HepG2 (cell line): Measurements from ENCODE around the gene KLC4. TPM values are rescaled to one million over a fixed set of nuclear protein-coding genes. Genes with fewer than 3 reads are reported as not detected.
A peak's percentile ranks its signal among the peaks of the same experiment; 100 is the strongest.

ENCODE experiments used
- ATAC-seq: fragments of 200-7000 bp; cut with Tn5 transposase; 3 replicates; pipeline ENCODE4 v1.9.1; 2020; ENCODE audit warnings: mild to moderate bottlenecking, moderate library complexity
- BruUV-seq: library from RNA; stranded (reverse); fragments of 400-500 nt; replicated peaks from 2 replicates; lab custom pipeline; 2021; lab: Mats Ljungman, UMichigan
- CTCF ChIA-PET: fragments of 300-600 bp; formaldehyde crosslinking; extraction: SDS; loops from one replicate; lab custom pipeline; 2021; ENCODE audit warnings: low total read pairs, inconsistent platforms, low intra/inter-chr PET ratio; lab: Yijun Ruan, JAX
- POLR2A ChIA-PET: fragments of 350-600 bp; sonication (Branson Sonifier 250); formaldehyde crosslinking; loops from one replicate; lab custom pipeline; 2020; ENCODE audit warnings: antibody characterized with exemption, inconsistent platforms; lab: Yijun Ruan, JAX
- DNase-seq: peaks from one replicate; pipeline ENCODE4 v3.0.0-alpha.2; 2015; ENCODE audit warnings: low spot score
- FAIRE-seq: peaks from 3 replicates; lab custom pipeline; 2011; peaks lifted over from hg19 to GRCh38; lab: Jason Lieb, UNC
- H2AFZ ChIP-seq: one replicate; pipeline ENCODE4 v1.6.1; 2011; ENCODE audit warnings: low read length, inconsistent platforms
- H3K27ac ChIP-seq: fragments of 300-600 bp; 3 replicates; pipeline ENCODE4 v1.8.0; 2011; ENCODE audit warnings: mixed run types, mild to moderate bottlenecking, mixed read lengths, low read length, inconsistent platforms; ENCODE audit not compliant: insufficient read depth; ENCODE audit errors: extremely low read length
- H3K27me3 ChIP-seq, 2 experiments: fragments of 200-600 bp in 1 of 2; 2 replicates in 1 of 2; 3 replicates in 1 of 2; pipeline versions ENCODE4 v1.6.0 to v1.8.0; 2011; ENCODE audit warnings: low read length in 2 of 2, mild to moderate bottlenecking in 2 of 2, moderate library complexity in 2 of 2, inconsistent platforms in 1 of 2; ENCODE audit not compliant: insufficient read depth in 2 of 2, control insufficient read depth in 1 of 2
- H3K36me3 ChIP-seq, 2 experiments: fragments of 200-600 bp in 1 of 2; replicated peaks in 1 of 2; 2 replicates in 1 of 2; 3 replicates in 1 of 2; pipeline versions ENCODE4 v1.5.1 to v1.8.0; 2011; ENCODE audit warnings: low read length in 2 of 2, inconsistent platforms in 1 of 2; ENCODE audit not compliant: insufficient read depth in 2 of 2, control insufficient read depth in 1 of 2
- H3K4me1 ChIP-seq: 2 replicates; pipeline ENCODE4 v1.5.1; 2012; ENCODE audit warnings: low read length, inconsistent platforms; ENCODE audit not compliant: insufficient read depth
- H3K4me2 ChIP-seq: 2 replicates; pipeline ENCODE4 v1.6.0; 2011; ENCODE audit warnings: low read depth, low read length, inconsistent platforms
- H3K4me3 ChIP-seq, 3 experiments: fragments of 200-600 bp in 1 of 3; sonication (generic), shearing (Covaris generic) in 1 of 3; replicated peaks in 1 of 3; 2 replicates each; pipeline ENCODE4 v1.5.1; 2011 to 2016; ENCODE audit warnings: low read length in 3 of 3, inconsistent platforms in 2 of 3, low read depth in 2 of 3, mild to moderate bottlenecking in 2 of 3, control low read depth in 1 of 3, mixed read lengths in 1 of 3; ENCODE audit not compliant: insufficient read depth in 1 of 3
- H3K79me2 ChIP-seq: one replicate; pipeline ENCODE4 v1.6.1; 2011; ENCODE audit warnings: low read length, inconsistent platforms; ENCODE audit not compliant: insufficient read depth
- H3K9ac ChIP-seq: 2 replicates; pipeline ENCODE4 v1.6.0; 2011; ENCODE audit warnings: mild to moderate bottlenecking, low read depth, low read length, inconsistent platforms; ENCODE audit not compliant: insufficient read depth
- H3K9me3 ChIP-seq: 2 replicates; pipeline ENCODE4 v1.5.1; 2012; ENCODE audit warnings: mild to moderate bottlenecking, low read length
- H4K20me1 ChIP-seq: 2 replicates; pipeline ENCODE4 v1.6.0; 2011; ENCODE audit warnings: inconsistent platforms, mild to moderate bottlenecking, low read length, moderate library complexity; ENCODE audit not compliant: insufficient read depth
- AHR ChIP-seq: IDR thresholded peaks from 2 replicates; pipeline ENCODE4 v1.6.1; 2018; ENCODE audit warnings: missing genetic modification reagents, missing compliant biosample characterization
- KMT2A ChIP-seq: sonication (generic); formaldehyde crosslinking; IDR thresholded peaks from 2 replicates; pipeline ENCODE4 v1.4.0; 2020; ENCODE audit warnings: missing genetic modification reagents
- LCORL ChIP-seq, 2 experiments: fragments of 450-650 bp in 1 of 2; sonication (generic) in 1 of 2; formaldehyde crosslinking in 1 of 2; IDR thresholded peaks; 2 replicates each; pipeline versions ENCODE4 v1.5.0 to v1.6.1; 2017 to 2020; ENCODE audit warnings: antibody characterized with exemption in 1 of 2, missing genetic modification reagents in 1 of 2
- MXD4 ChIP-seq: IDR thresholded peaks from 2 replicates; pipeline ENCODE4 v1.6.1; 2016; ENCODE audit warnings: mild to moderate bottlenecking, missing biosample characterization, missing genetic modification reagents
- MXI1 ChIP-seq: IDR thresholded peaks from 3 replicates; pipeline ENCODE4 v1.6.1; 2012; ENCODE audit warnings: low read depth, low read length, inconsistent platforms, borderline replicate concordance
- RXRB ChIP-seq: IDR thresholded peaks from 2 replicates; pipeline ENCODE4 v1.6.1; 2016; ENCODE audit warnings: borderline replicate concordance, missing genetic modification reagents, missing compliant biosample characterization
- TOPORS ChIP-seq: sonication (generic); formaldehyde crosslinking; IDR thresholded peaks from 2 replicates; pipeline ENCODE4 v1.8.0; 2023; ENCODE audit warnings: mild to moderate bottlenecking, missing genetic modification reagents
- ZBTB38 ChIP-seq: sonication (generic); formaldehyde crosslinking; IDR thresholded peaks from 2 replicates; pipeline ENCODE4 v1.5.1; 2020; ENCODE audit warnings: mild to moderate bottlenecking, missing genetic modification reagents
- ZBTB44 ChIP-seq: sonication (generic); formaldehyde crosslinking; IDR thresholded peaks from 2 replicates; pipeline ENCODE4 v1.4.0; 2020; ENCODE audit warnings: missing genetic modification reagents
- ZNF263 ChIP-seq: sonication (generic); formaldehyde crosslinking; IDR thresholded peaks from 2 replicates; pipeline ENCODE4 v1.4.0; 2020; ENCODE audit warnings: missing genetic modification reagents
- ZNF331 ChIP-seq: sonication (generic); formaldehyde crosslinking; IDR thresholded peaks from 2 replicates; pipeline ENCODE4 v1.4.0; 2020; ENCODE audit warnings: missing genetic modification reagents
- ZNF44 ChIP-seq: sonication (generic); formaldehyde crosslinking; IDR thresholded peaks from 2 replicates; pipeline ENCODE4 v1.5.1; 2020; ENCODE audit warnings: mild to moderate bottlenecking, missing genetic modification reagents
- ZNF619 ChIP-seq: sonication (generic); formaldehyde crosslinking; IDR thresholded peaks from 2 replicates; pipeline ENCODE4 v1.4.0; 2020; ENCODE audit warnings: mild to moderate bottlenecking, missing genetic modification reagents
- ZNF768 ChIP-seq: sonication (generic); formaldehyde crosslinking; IDR thresholded peaks from 2 replicates; pipeline ENCODE4 v1.4.0; 2020; ENCODE audit warnings: missing genetic modification reagents
- ZNF891 ChIP-seq: sonication (generic); formaldehyde crosslinking; IDR thresholded peaks from 2 replicates; pipeline ENCODE4 v1.5.0; 2020; ENCODE audit warnings: mild to moderate bottlenecking, missing genetic modification reagents
- ZSCAN30 ChIP-seq: sonication (generic); formaldehyde crosslinking; IDR thresholded peaks from 2 replicates; pipeline ENCODE4 v1.5.0; 2020; ENCODE audit warnings: mild to moderate bottlenecking, missing genetic modification reagents
- WGBS: methylation state at CpG from one replicate; pipeline ENCODE4 v1.1.6; 2017; ENCODE audit warnings: low lambda C conversion rate; 5-methylcytosine and 5-hydroxymethylcytosine counted together
- in situ Hi-C: cut with HindIII; loops from 2 replicates; pipeline ENCODE4 v1.10.0; 2017; ENCODE audit warnings: low pct_unique_long_range_greater_than_20kb; ENCODE audit not compliant: extremely low pct_ligation_motif_present
- intact Hi-C: fragments of 100-400 bp; cut with micrococcal nuclease; formaldehyde crosslinking; loops from one replicate; pipeline ENCODE4 v1.10.0; 2022; ENCODE audit not compliant: unreplicated experiment
- polyA plus RNA-seq, 8 experiments: library from polyadenylated mRNA; depleted of rRNA in 3 of 8; stranded (reverse) in 7 of 8; unstranded in 1 of 8; fragments of >200 nt; fragmentation: Illumina TruSeq in 4 of 8; extraction: Trizol in 4 of 8; gene quantifications; 2 replicates each; pipeline versions ENCODE4 v1.2.1 to v1.2.3, GENCODE V29; 2011 to 2016; ENCODE audit warnings: low read depth in 4 of 8, missing spikeins in 1 of 8, mixed read lengths in 1 of 8; ENCODE audit not compliant: insufficient read depth in 1 of 8
- total RNA-seq, 5 experiments: library from RNA; depleted of rRNA; stranded (reverse); fragments of >200 nt; fragmentation: Illumina TruSeq; extraction: Trizol; gene quantifications; 2 replicates each; pipeline ENCODE4 v1.2.3, GENCODE V29; 2016; ENCODE audit warnings: low read depth in 1 of 5
- TF ChIP-seq, protein P1 (sequence below): sonication (generic); formaldehyde crosslinking; IDR thresholded peaks from 2 replicates; pipeline ENCODE4 v1.4.0; 2020; ENCODE audit warnings: missing genetic modification reagents, borderline replicate concordance
- TF ChIP-seq, protein P2 (sequence below): sonication (generic); formaldehyde crosslinking; IDR thresholded peaks from 2 replicates; pipeline ENCODE4 v1.4.0; 2020; ENCODE audit warnings: missing genetic modification reagents, mild to moderate bottlenecking, borderline replicate concordance

The KLC4 gene
- total and polyA plus RNA-seq, 2 of the 13 experiments (the other 11 are each of a cell fraction or from before 2014, with no cell fraction given), result 45.4 to 70.4 TPM

GRCh38 chr6:43060755-43061633, 1.6 kb downstream of the KLC4 start:
- FAIRE-seq (peak; percentile 67), ATAC-seq (peak; percentile 12), DNase-seq (no peak)
- Histone ChIP-seq H3K4me2 (peak overlapping the region; percentile 90), H3K9me3 (no peaks in the 10 kb centered on the region), H4K20me1 (no peaks in the 10 kb centered on the region), H3K36me3 (peaks cover 6 to 42% of the 10 kb centered on the region in 2 experiments), H3K27me3 (no peaks in the 10 kb centered on the region; a peak in 1 of 5 replicates), H3K9ac (peak overlapping the region; percentile 83), H3K4me3 (peak overlapping the region; percentile 74 to 99 (median 93)), H3K79me2 (peaks cover 35% of the 10 kb centered on the region), H3K27ac (peak overlapping the region; percentile 91), H2AFZ (no peak overlapping the region), H3K4me1 (peaks cover 33% of the 10 kb centered on the region)
- BruUV-seq, result TSS peak; percentile 72
- CTCF ChIA-PET, result no interaction called here
- WGBS, result 9% methylated on average over 12 of the region's 12 CpGs
- intact Hi-C loops (loop anchor here (1.0 to 2.0 kb wide), 2 partner anchors 46 to 160 kb away; partner anchors contain the start of gene KLHDC3), in situ Hi-C loops (no loop called here)
- POLR2A ChIA-PET, result interaction anchor here (0.7 to 3.3 kb wide), 45 partner anchors 11 to 315 kb away, joined by 3 to 103 read pairs (median 7); partner anchors contain the start of genes CNPY3, CUL9, DNPH1 and GNMT
- TF ChIP-seq ZNF619 (CRISPR knock-in tag) (0 out of 2 replicates have a peak, but pooled peaks have one; percentile 50), ZBTB38 (CRISPR knock-in tag) (peak; percentile 89), MXD4 (CRISPR knock-in tag) (no peak), KMT2A (CRISPR knock-in tag) (0 out of 2 replicates have a peak, but pooled peaks have one; percentile 3), RXRB (CRISPR knock-in tag) (0 out of 2 replicates have a peak, but pooled peaks have one; percentile 3), ZSCAN30 (0 out of 2 replicates have a peak, but pooled peaks have one; percentile 65), ZNF263 (peak; percentile 97), AHR (CRISPR knock-in tag) (peak; percentile 54; the same call in 1 of the 2 replicates), ZBTB44 (CRISPR knock-in tag) (no peak), LCORL (IDR thresholded peaks at IDR 0.05) (no peak), LCORL (CRISPR knock-in tag; IDR thresholded peaks at IDR 0.05) (0 out of 2 replicates have a peak, but pooled peaks have one; percentile 6), ZNF331 (CRISPR knock-in tag) (peak; percentile 61), ZNF891 (CRISPR knock-in tag) (peak; percentile 60; the same call in 1 of the 2 replicates), ZNF44 (0 out of 2 replicates have a peak, but pooled peaks have one; percentile 60), ZNF768 (CRISPR knock-in tag) (peak; percentile 46; the same call in 1 of the 2 replicates), TOPORS (CRISPR knock-in tag) (peak; percentile 34), MXI1 (no peak)
- TF ChIP-seq, protein P1, sequence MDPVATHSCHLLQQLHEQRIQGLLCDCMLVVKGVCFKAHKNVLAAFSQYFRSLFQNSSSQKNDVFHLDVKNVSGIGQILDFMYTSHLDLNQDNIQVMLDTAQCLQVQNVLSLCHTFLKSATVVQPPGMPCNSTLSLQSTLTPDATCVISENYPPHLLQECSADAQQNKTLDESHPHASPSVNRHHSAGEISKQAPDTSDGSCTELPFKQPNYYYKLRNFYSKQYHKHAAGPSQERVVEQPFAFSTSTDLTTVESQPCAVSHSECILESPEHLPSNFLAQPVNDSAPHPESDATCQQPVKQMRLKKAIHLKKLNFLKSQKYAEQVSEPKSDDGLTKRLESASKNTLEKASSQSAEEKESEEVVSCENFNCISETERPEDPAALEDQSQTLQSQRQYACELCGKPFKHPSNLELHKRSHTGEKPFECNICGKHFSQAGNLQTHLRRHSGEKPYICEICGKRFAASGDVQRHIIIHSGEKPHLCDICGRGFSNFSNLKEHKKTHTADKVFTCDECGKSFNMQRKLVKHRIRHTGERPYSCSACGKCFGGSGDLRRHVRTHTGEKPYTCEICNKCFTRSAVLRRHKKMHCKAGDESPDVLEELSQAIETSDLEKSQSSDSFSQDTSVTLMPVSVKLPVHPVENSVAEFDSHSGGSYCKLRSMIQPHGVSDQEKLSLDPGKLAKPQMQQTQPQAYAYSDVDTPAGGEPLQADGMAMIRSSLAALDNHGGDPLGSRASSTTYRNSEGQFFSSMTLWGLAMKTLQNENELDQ, result peak; percentile 76; the same call in 1 of the 2 replicates
- TF ChIP-seq, protein P2, sequence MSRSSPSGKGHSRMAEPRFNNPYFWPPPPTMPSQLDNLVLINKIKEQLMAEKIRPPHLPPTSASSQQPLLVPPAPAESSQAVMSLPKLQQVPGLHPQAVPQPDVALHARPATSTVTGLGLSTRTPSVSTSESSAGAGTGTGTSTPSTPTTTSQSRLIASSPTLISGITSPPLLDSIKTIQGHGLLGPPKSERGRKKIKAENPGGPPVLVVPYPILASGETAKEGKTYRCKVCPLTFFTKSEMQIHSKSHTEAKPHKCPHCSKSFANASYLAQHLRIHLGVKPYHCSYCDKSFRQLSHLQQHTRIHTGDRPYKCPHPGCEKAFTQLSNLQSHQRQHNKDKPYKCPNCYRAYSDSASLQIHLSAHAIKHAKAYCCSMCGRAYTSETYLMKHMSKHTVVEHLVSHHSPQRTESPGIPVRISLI (CRISPR knock-in tag), result no peak
